GM12873 (cell line): ENCODE results near the gene MRPL23.

Source experiments
- CTCF ChIP-seq: IDR thresholded peaks from 2 replicates; pipeline ENCODE4 v1.5.1; 2012; ENCODE audit warnings: low read depth, mild to moderate bottlenecking, moderate library complexity, low read length, control low read depth; ENCODE audit not compliant: insufficient read depth; ENCODE audit errors: missing control alignments

The MRPL23 gene

DNA sequence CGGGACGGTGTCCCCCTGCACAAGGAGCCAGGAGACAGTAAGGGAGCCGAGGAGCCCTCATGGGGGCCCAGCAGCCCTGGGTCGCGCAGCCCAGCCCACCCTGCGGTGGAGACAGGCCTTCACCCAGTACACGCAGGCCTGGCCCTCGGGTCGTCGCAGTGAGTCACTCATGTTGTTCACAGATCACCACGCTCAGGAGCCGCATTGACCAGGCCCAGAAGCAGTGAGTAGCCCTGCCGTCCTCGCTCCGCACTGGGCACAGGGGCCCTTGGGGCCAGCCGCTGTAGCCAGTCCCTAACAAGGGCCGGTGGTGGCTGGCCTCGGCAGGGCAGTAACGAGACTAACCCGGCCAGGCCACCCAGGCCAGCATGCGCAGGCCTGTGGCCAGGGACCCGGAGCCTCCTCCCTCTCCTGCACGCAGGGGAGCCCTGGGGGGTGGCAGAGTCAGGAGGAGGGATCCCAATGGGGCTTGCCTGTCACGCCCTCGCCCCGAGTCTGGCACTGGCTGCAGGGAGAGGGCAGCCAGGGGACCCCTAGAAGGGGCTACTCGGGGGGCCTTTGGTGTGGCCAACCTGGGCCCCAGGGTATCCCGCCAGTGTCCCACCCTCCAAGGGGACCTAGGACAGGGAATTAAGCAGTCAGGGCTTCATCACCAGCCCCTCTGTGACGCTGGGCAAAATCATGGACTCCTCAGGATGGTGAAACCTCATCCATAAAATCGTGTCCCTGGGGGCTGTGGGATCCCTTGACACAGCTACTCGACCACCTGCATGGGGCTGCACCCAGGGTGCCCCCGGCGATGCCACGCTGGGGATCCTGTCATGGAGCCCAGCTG is 10.1 kb upstream of the MRPL23 start:
- no peak for TF ChIP-seq CTCF

GRCh38 chr11:1937616-1938342 is 9.4 kb upstream of the MRPL23 start:
- TF ChIP-seq CTCF: no peak

DNA sequence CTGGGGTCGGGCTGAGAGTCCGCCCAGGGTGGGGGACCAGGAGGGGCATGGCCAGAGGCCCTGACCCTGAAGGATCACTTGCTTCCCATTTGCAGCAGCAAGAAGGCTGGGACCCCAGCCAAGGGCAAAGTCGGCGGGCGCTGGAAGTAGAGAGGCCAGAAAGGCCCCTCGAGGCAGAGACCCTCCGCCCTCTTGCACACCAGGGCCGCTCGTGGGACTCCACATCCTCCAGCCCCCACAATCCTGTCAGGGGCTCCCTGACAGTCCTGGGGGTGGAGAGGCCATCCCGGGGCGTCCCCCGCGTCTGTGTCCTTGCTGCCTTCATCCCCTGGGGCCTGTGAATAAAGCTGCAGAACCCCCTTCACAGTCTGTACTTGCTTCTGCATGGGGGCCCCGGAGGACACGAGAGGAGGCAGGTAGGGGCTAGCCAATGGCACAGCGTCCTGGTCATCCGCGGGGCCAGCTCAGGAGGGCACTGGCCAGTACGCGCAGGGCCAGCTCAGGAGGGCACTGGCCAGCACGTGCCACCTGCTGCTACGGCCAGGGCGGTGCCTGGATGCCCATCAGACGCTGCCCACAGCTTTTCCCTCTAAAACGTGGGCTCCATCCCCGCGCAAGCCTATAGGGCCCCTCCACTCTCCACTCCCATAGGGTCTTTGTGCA is 8.7 kb upstream of the MRPL23 start:
- TF ChIP-seq CTCF: no peak

DNA sequence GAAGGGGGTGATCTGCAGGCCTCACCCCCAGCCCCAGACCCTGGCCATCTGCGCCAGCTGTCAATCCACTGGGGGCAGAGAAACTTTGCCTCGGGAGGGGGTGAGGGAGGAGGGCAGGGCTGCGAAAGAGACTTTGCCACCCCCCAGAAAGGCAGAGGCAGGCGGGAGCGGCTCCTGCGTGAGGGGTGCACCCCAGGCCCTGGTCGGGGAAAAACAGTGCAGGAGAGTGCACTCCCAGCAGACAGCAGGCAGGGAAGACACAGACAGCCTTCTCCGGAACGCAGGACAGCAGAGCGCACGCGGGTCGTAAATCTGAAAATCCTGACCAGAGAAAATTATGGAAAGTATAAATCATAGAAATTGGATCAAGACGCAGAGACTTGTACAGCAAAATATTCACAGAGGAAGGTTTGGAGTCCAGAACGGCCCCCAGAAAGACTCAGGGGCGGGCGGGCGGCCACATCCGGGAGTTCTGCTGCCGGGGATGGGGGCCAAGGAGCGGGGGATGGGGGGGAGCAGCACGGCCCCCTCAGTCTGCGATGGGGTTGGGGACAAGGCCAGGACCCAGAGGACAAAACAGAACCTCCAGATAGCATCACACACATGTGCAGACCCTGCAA is 8.0 kb upstream of the MRPL23 start:
- no peak for TF ChIP-seq CTCF

GRCh38 chr11:1942558-1943260 is 4.4 kb upstream of the MRPL23 start:
- TF ChIP-seq CTCF: no peak

GRCh38 chr11:1943576-1943975 is 3.6 kb upstream of the MRPL23 start:
- no peak for TF ChIP-seq CTCF
